GM21619 (cell line): Measurements from ENCODE around the gene CYREN.
"Not testable (repeated sequence)": the region's sequence is repeated elsewhere in the genome, so short reads cannot be mapped to it uniquely, and the experiment has no call there.

Source experiments
- ATAC-seq: cut with Tn5 transposase; IDR thresholded peaks from one replicate; pipeline ENCODE4 v1.9.1; 2021; ENCODE audit not compliant: unreplicated experiment

CYREN gene

GRCh38 chr7:135179321-135179925 is 8.9 kb upstream of the CYREN start:
- no peak for ATAC-seq

GRCh38 chr7:135178364-135178763 is 7.9 kb upstream of the CYREN start:
- ATAC-seq: no peak

GRCh38 chr7:135177028-135177696 is 6.7 kb upstream of the CYREN start:
- ATAC-seq: no peak

- ATAC-seq: no peak
Observed at GRCh38 chr7:135175931-135176330, 5.4 kb upstream of the CYREN start.

GRCh38 chr7:135174941-135175340 is 4.4 kb upstream of the CYREN start:
- no peak for ATAC-seq

- not testable (repeated sequence) for ATAC-seq
Observed at GRCh38 chr7:135173916-135174315, 3.4 kb upstream of the CYREN start.

GRCh38 chr7:135171581-135172291 is 1.2 kb upstream of the CYREN start:
- ATAC-seq: not testable (repeated sequence)

- peak; percentile 41 for ATAC-seq
Observed at GRCh38 chr7:135170998-135171481, 533 bp upstream of the CYREN start.

- ATAC-seq: peak; percentile 9
Observed at GRCh38 chr7:135169964-135170273, 588 bp downstream of the CYREN start.

GRCh38 chr7:135169141-135169963 is 1.2 kb downstream of the CYREN start:
- peak; percentile 32 for ATAC-seq

- no peak for ATAC-seq
Observed at GRCh38 chr7:135168489-135169140, 1.9 kb downstream of the CYREN start.

- ATAC-seq: no peak
Observed at GRCh38 chr7:135168001-135168400, 2.5 kb downstream of the CYREN start.

GRCh38 chr7:135167365-135167917 is 3.1 kb downstream of the CYREN start:
- no peak for ATAC-seq

GRCh38 chr7:135166338-135166990 is 4.0 kb downstream of the CYREN start:
- no peak for ATAC-seq

- no peak for ATAC-seq
Observed at GRCh38 chr7:135165862-135166261, 4.6 kb downstream of the CYREN start.

- no peak for ATAC-seq
Observed at GRCh38 chr7:135164357-135165061, 6.0 kb downstream of the CYREN start.

- no peak for ATAC-seq
Observed at GRCh38 chr7:135162382-135163001, 8.0 kb downstream of the CYREN start.

GRCh38 chr7:135161669-135162068 is 8.8 kb downstream of the CYREN start:
- no peak for ATAC-seq
